SU-DHL-6 (cell line): ENCODE data around the gene PSKH1.

Experiments used
- CTCF ChIP-seq: fragments of 200-600 bp; sonication (generic); IDR thresholded peaks from one replicate; pipeline ENCODE4 v1.5.1; 2017; ENCODE audit warnings: antibody characterized with exemption, mild to moderate bottlenecking, low read length, moderate library complexity; ENCODE audit not compliant: insufficient read depth, poor library complexity, severe bottlenecking
- EZH2phosphoT487 ChIP-seq: fragments of 200-600 bp; sonication (generic), shearing (Covaris generic); conservative IDR thresholded peaks from 2 replicates; pipeline ENCODE4 v1.6.1; 2018; ENCODE audit warnings: mild to moderate bottlenecking, antibody characterized with exemption, low read length, moderate library complexity, mixed read lengths

DNA sequence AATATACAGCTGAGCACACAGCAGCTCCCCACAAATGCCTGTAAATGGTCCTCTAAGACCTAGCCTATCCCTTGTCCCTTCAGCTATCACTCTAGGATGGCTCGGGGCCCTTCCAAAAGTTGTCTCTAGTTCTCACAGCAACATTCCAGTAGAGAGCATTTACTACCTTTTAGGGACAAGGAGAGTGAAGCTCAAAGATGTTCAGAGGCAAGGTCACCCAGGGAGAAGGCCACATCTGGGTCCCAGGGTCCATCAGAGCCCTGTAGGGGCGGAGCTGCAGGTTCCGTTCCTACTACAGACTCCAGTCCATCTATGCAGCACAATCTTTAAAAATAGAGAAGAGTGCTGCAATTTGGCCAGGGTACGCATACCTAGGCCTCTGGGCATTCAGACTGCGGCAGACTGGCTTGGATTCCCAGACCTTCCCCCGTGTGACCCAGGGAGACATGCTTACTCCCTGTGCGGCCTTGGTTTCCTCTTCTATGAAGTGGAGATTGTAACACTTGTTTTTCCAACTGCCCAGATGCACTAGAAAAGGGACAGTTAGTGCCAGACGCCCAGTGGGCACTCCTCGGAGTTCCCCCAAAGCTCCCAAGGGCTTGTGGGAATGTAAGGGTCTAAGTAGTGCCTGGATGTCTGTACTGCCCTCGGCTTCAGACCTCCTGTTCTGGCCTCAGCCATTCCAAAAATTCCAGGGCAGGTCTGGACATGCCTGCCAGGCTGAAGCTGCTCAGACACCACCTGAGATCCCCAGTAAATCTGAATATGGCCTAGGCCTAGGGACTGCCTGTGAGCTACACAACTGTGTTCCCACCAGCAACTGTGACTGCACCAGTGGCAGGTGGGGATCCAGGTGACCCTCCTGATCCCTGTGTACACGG is 72.9 kb downstream of the PSKH1 start:
- TF ChIP-seq CTCF (no peak), EZH2phosphoT487 (no peak)
